Loucy (cell line): ENCODE data around the gene RBPJL.

ENCODE experiments used
- H2AFZ ChIP-seq: fragments of 200-600 bp; sonication (generic); 2 replicates; pipeline ENCODE4 v1.6.0; 2016; ENCODE audit warnings: antibody characterized with exemption, mild to moderate bottlenecking, low read length, moderate library complexity
- H3F3A ChIP-seq: fragments of 200-600 bp; 2 replicates; pipeline ENCODE4 v1.6.0; 2016; ENCODE audit warnings: antibody characterized with exemption, low read depth, mild to moderate bottlenecking
- H3K27me3 ChIP-seq: fragments of 200-600 bp; sonication (generic); 2 replicates; pipeline ENCODE4 v1.6.1; 2014; ENCODE audit warnings: low read length, mild to moderate bottlenecking; ENCODE audit not compliant: insufficient read depth, poor library complexity, severe bottlenecking
- H3K36me3 ChIP-seq: fragments of 200-600 bp; sonication (generic); 2 replicates; pipeline ENCODE4 v1.6.1; 2016; ENCODE audit warnings: low read length; ENCODE audit not compliant: insufficient read depth
- H3K4me1 ChIP-seq: fragments of 200-600 bp; sonication (generic); 2 replicates; pipeline ENCODE4 v1.5.1; 2014; ENCODE audit warnings: low read length, mild to moderate bottlenecking; ENCODE audit not compliant: insufficient read depth, poor library complexity, severe bottlenecking
- H3K4me2 ChIP-seq: fragments of 200-600 bp; sonication (generic); 2 replicates; pipeline ENCODE4 v1.6.0; 2014; ENCODE audit warnings: antibody characterized with exemption, low read length, low read depth, mild to moderate bottlenecking; ENCODE audit not compliant: poor library complexity, severe bottlenecking
- H3K4me3 ChIP-seq: fragments of 200-600 bp; sonication (generic); 2 replicates; pipeline ENCODE4 v1.5.1; 2014; ENCODE audit warnings: low read length, mild to moderate bottlenecking, mixed read lengths; ENCODE audit not compliant: poor library complexity, severe bottlenecking
- H3K79me2 ChIP-seq: fragments of 200-600 bp; sonication (generic); 2 replicates; pipeline ENCODE4 v1.6.1; 2014; ENCODE audit warnings: low read length; ENCODE audit not compliant: insufficient read depth
- H3K9ac ChIP-seq: fragments of 200-600 bp; sonication (generic); 2 replicates; pipeline ENCODE4 v1.6.0; 2014; ENCODE audit warnings: mild to moderate bottlenecking, low read depth, low read length, moderate library complexity; ENCODE audit not compliant: poor library complexity, severe bottlenecking
- H3K9me2 ChIP-seq: fragments of 200-600 bp; sonication (generic); replicated peaks from 2 replicates; pipeline ENCODE4 v1.6.1; 2016; ENCODE audit warnings: low read depth, low read length, mixed read lengths
- H3K9me3 ChIP-seq: fragments of 200-600 bp; sonication (generic); 2 replicates; pipeline ENCODE4 v1.6.1; 2014; ENCODE audit warnings: mild to moderate bottlenecking, antibody characterized with exemption, low read length, low read depth; ENCODE audit not compliant: insufficient read depth
- H4K20me1 ChIP-seq: fragments of 200-600 bp; sonication (generic); 2 replicates; pipeline ENCODE4 v1.6.0; 2014; ENCODE audit warnings: antibody characterized with exemption, low read length, mild to moderate bottlenecking; ENCODE audit not compliant: insufficient read depth, poor library complexity, severe bottlenecking
- CTCF ChIP-seq: fragments of 200-600 bp; sonication (generic); conservative IDR thresholded peaks from 2 replicates; pipeline ENCODE4 v1.5.1; 2014; ENCODE audit warnings: mild to moderate bottlenecking, antibody characterized with exemption, low read length
- EZH2phosphoT487 ChIP-seq: fragments of 200-600 bp; IDR thresholded peaks from 2 replicates; pipeline ENCODE4 v1.6.1; 2018; ENCODE audit warnings: antibody characterized with exemption, mild to moderate bottlenecking, moderate library complexity, borderline replicate concordance

Gene RBPJL

DNA sequence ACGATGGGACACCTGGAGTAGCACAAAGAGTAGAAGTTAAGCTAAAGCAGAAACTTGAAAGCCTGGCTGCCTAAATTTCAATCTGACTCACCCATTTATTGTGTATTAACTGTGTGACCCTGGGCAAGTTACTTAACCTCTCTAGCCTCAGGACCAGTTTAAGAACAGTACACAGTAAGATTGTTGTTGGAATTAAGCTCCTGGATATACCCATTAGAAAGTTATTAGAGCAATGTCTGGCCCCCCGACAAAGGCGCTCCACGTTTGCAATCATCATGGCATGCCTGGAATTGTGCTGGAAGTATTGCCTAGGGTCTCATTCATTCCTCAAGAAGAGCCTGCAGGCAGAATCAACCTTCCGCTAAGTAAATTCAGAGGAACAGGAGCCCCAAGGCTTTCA lies 40.2 kb downstream of the RBPJL start:
- no peaks in the 10 kb centered on the region for H4K20me1 ChIP-seq
- peak overlapping the region; percentile 57 for H3K4me2 ChIP-seq
- no peaks in the 10 kb centered on the region for H3K9me3 ChIP-seq
- peaks cover 34% of the 10 kb centered on the region for H3K4me1 ChIP-seq
- no peaks in the 10 kb centered on the region for H3K36me3 ChIP-seq
- TF ChIP-seq CTCF (no peak), EZH2phosphoT487 (no peak)
- no peaks in the 10 kb centered on the region for H3F3A ChIP-seq
- no peak overlapping the region for H3K9ac ChIP-seq
- H2AFZ ChIP-seq = no peak overlapping the region
- H3K9me2 ChIP-seq = no peaks in the 10 kb centered on the region
- H3K4me3 ChIP-seq = no peak overlapping the region
- H3K27me3 ChIP-seq = no peaks in the 10 kb centered on the region
- no peaks in the 10 kb centered on the region for H3K79me2 ChIP-seq

- no peak overlapping the region for H3K4me3 ChIP-seq
- no peaks in the 10 kb centered on the region for H3K36me3 ChIP-seq
- no peaks in the 10 kb centered on the region for H3K9me2 ChIP-seq
- H3F3A ChIP-seq = no peaks in the 10 kb centered on the region
- no peak overlapping the region for H3K4me2 ChIP-seq
- no peaks in the 10 kb centered on the region for H4K20me1 ChIP-seq
- no peaks in the 10 kb centered on the region for H3K79me2 ChIP-seq
- no peak overlapping the region for H2AFZ ChIP-seq
- no peak overlapping the region for H3K9ac ChIP-seq
- TF ChIP-seq CTCF (no peak), EZH2phosphoT487 (no peak)
- H3K4me1 ChIP-seq = peaks cover 33% of the 10 kb centered on the region
- H3K9me3 ChIP-seq = no peaks in the 10 kb centered on the region
- no peaks in the 10 kb centered on the region for H3K27me3 ChIP-seq
Observed at GRCh38 chr20:45347297-45347935, 40.8 kb downstream of the RBPJL start.

- Histone ChIP-seq H3K4me1 (peaks cover 33% of the 10 kb centered on the region), H2AFZ (no peak within 1 kb of the TSS), H3K36me3 (no peaks in the 10 kb centered on the region), H3K79me2 (no peaks in the 10 kb centered on the region), H3K27me3 (no peaks in the 10 kb centered on the region), H3K9me2 (no peaks in the 10 kb centered on the region), H3K4me3 (no peak within 1 kb of the TSS), H4K20me1 (no peaks in the 10 kb centered on the region), H3K9me3 (no peaks in the 10 kb centered on the region), H3K4me2 (no peak within 1 kb of the TSS), H3F3A (no peaks in the 10 kb centered on the region), H3K9ac (no peak within 1 kb of the TSS)
- no peak for TF ChIP-seq CTCF
- TF ChIP-seq EZH2phosphoT487 = no peak
Observed at GRCh38 chr20:45347936-45348778, 41.5 kb downstream of the RBPJL start, which contains the start of gene SDC4. SDC4 (minus strand) TSS chr20:45348424; CDS start chr20:45348384, 40 bp downstream.
